ENCODE data around the gene TTC24.
A peak's percentile ranks its signal among the peaks of the same experiment; 100 is the strongest.
"Not testable (repeated sequence)": the region's sequence is repeated elsewhere in the genome, so short reads cannot be mapped to it uniquely, and the experiment has no call there.

TTC24 gene

GRCh38 chr1:156608036-156608674 is 28.6 kb downstream of the TTC24 start:
- ChIA-PET CTCF (interaction anchor here (0.6 to 1.8 kb wide), 18 partner anchors 9 to 223 kb away, joined by 3 to 11 read pairs (median 4); partner anchors contain the start of gene NAXE), POLR2A (ENCODE audit: low non-redundant PET) (interaction anchor here (0.6 kb wide), 1 partner anchor 17 kb away, joined by 3 read pairs; the partner anchor contains the start of gene NAXE)
- TF ChIP-seq CTCF (conservative IDR thresholded peaks at IDR 0.05; ENCODE audit: low read depth), result peak; percentile 87
- DNase-seq (ENCODE audit: low spot score), result peak; percentile 57
- no peak overlapping the region for H3K27ac ChIP-seq

- peak; percentile 71 for TF ChIP-seq CTCF (conservative IDR thresholded peaks at IDR 0.05; ENCODE audit: low read depth)
- H3K27ac ChIP-seq, result no peak overlapping the region
- DNase-seq (ENCODE audit: low spot score), result peak; percentile 58
- ChIA-PET POLR2A (ENCODE audit: low non-redundant PET) (no interaction called here), CTCF (interaction anchor here (0.6 to 1.8 kb wide), 11 partner anchors 8 to 223 kb away, joined by 3 to 11 read pairs (median 4); partner anchors contain the start of gene NAXE)
Observed at GRCh38 chr1:156608981-156609380, 29.5 kb downstream of the TTC24 start.

GRCh38 chr1:156610072-156610471 is 30.5 kb downstream of the TTC24 start:
- CTCF ChIA-PET; DNase-seq (ENCODE audit: low spot score); POLR2A ChIA-PET (ENCODE audit: low non-redundant PET): not testable (repeated sequence)

GRCh38 chr1:156612666-156613065 is 33.1 kb downstream of the TTC24 start:
- no peak for TF ChIP-seq CTCF (conservative IDR thresholded peaks at IDR 0.05; ENCODE audit: low read depth)
- ChIA-PET POLR2A (ENCODE audit: low non-redundant PET) (no interaction called here), CTCF (interaction anchor here (1.3 kb wide), 1 partner anchor 66 kb away, joined by 3 read pairs; no protein-coding TSS in a partner anchor)
- no peak for DNase-seq (ENCODE audit: low spot score)
- no peak overlapping the region for H3K27ac ChIP-seq

More at GRCh38 chr1:156610072-156610471, 30.5 kb downstream of the TTC24 start:
- H3K27ac ChIP-seq, result not testable (repeated sequence)

- DNase-seq (ENCODE audit: low spot score), result no peak
- TF ChIP-seq CTCF (conservative IDR thresholded peaks at IDR 0.05; ENCODE audit: low read depth), result no peak
- POLR2A ChIA-PET (ENCODE audit: low non-redundant PET), result no interaction called here
- CTCF ChIA-PET, result no interaction called here
- no peak overlapping the region for H3K27ac ChIP-seq
Observed at GRCh38 chr1:156615946-156616345, 36.4 kb downstream of the TTC24 start.

- CTCF ChIA-PET, result interaction anchor here (0.7 to 1.4 kb wide), 2 partner anchors 11 to 89 kb away, joined by 3 to 4 read pairs; partner anchors contain the start of gene CRABP2
- no peak for DNase-seq (ENCODE audit: low spot score)
- TF ChIP-seq CTCF (conservative IDR thresholded peaks at IDR 0.05; ENCODE audit: low read depth), result no peak
- POLR2A ChIA-PET (ENCODE audit: low non-redundant PET), result no interaction called here
- H3K27ac ChIP-seq, result no peak overlapping the region
Observed at GRCh38 chr1:156616463-156616862, 36.9 kb downstream of the TTC24 start.

Measured in RWPE1 (cell line).